Loucy (cell line): ENCODE measurements around the gene CABP4.

Source experiments
- H2AFZ ChIP-seq: fragments of 200-600 bp; sonication (generic); 2 replicates; pipeline ENCODE4 v1.6.0; 2016; ENCODE audit warnings: antibody characterized with exemption, mild to moderate bottlenecking, low read length, moderate library complexity
- H3F3A ChIP-seq: fragments of 200-600 bp; 2 replicates; pipeline ENCODE4 v1.6.0; 2016; ENCODE audit warnings: antibody characterized with exemption, low read depth, mild to moderate bottlenecking
- H3K27me3 ChIP-seq: fragments of 200-600 bp; sonication (generic); 2 replicates; pipeline ENCODE4 v1.6.1; 2014; ENCODE audit warnings: low read length, mild to moderate bottlenecking; ENCODE audit not compliant: insufficient read depth, poor library complexity, severe bottlenecking
- H3K36me3 ChIP-seq: fragments of 200-600 bp; sonication (generic); 2 replicates; pipeline ENCODE4 v1.6.1; 2016; ENCODE audit warnings: low read length; ENCODE audit not compliant: insufficient read depth
- H3K4me1 ChIP-seq: fragments of 200-600 bp; sonication (generic); 2 replicates; pipeline ENCODE4 v1.5.1; 2014; ENCODE audit warnings: low read length, mild to moderate bottlenecking; ENCODE audit not compliant: insufficient read depth, poor library complexity, severe bottlenecking
- H3K4me2 ChIP-seq: fragments of 200-600 bp; sonication (generic); 2 replicates; pipeline ENCODE4 v1.6.0; 2014; ENCODE audit warnings: antibody characterized with exemption, low read length, low read depth, mild to moderate bottlenecking; ENCODE audit not compliant: poor library complexity, severe bottlenecking
- H3K4me3 ChIP-seq: fragments of 200-600 bp; sonication (generic); 2 replicates; pipeline ENCODE4 v1.5.1; 2014; ENCODE audit warnings: low read length, mild to moderate bottlenecking, mixed read lengths; ENCODE audit not compliant: poor library complexity, severe bottlenecking
- H3K79me2 ChIP-seq: fragments of 200-600 bp; sonication (generic); 2 replicates; pipeline ENCODE4 v1.6.1; 2014; ENCODE audit warnings: low read length; ENCODE audit not compliant: insufficient read depth
- H3K9ac ChIP-seq: fragments of 200-600 bp; sonication (generic); 2 replicates; pipeline ENCODE4 v1.6.0; 2014; ENCODE audit warnings: mild to moderate bottlenecking, low read depth, low read length, moderate library complexity; ENCODE audit not compliant: poor library complexity, severe bottlenecking
- H3K9me2 ChIP-seq: fragments of 200-600 bp; sonication (generic); replicated peaks from 2 replicates; pipeline ENCODE4 v1.6.1; 2016; ENCODE audit warnings: low read depth, low read length, mixed read lengths
- H3K9me3 ChIP-seq: fragments of 200-600 bp; sonication (generic); 2 replicates; pipeline ENCODE4 v1.6.1; 2014; ENCODE audit warnings: mild to moderate bottlenecking, antibody characterized with exemption, low read length, low read depth; ENCODE audit not compliant: insufficient read depth
- H4K20me1 ChIP-seq: fragments of 200-600 bp; sonication (generic); 2 replicates; pipeline ENCODE4 v1.6.0; 2014; ENCODE audit warnings: antibody characterized with exemption, low read length, mild to moderate bottlenecking; ENCODE audit not compliant: insufficient read depth, poor library complexity, severe bottlenecking
- CTCF ChIP-seq: fragments of 200-600 bp; sonication (generic); conservative IDR thresholded peaks from 2 replicates; pipeline ENCODE4 v1.5.1; 2014; ENCODE audit warnings: mild to moderate bottlenecking, antibody characterized with exemption, low read length
- EZH2phosphoT487 ChIP-seq: fragments of 200-600 bp; IDR thresholded peaks from 2 replicates; pipeline ENCODE4 v1.6.1; 2018; ENCODE audit warnings: antibody characterized with exemption, mild to moderate bottlenecking, moderate library complexity, borderline replicate concordance

The CABP4 gene

GRCh38 chr11:67434395-67434881, 20.7 kb upstream of the CABP4 start:
- TF ChIP-seq EZH2phosphoT487 (no peak), CTCF (no peak)
- 0 out of 2 replicates have a peak, but pooled peaks cover 4% of the 10 kb centered on the region for H3F3A ChIP-seq
- peaks cover 59% of the 10 kb centered on the region for H4K20me1 ChIP-seq
- no peaks in the 10 kb centered on the region for H3K9me3 ChIP-seq
- peak overlapping the region; percentile 100 for H3K4me3 ChIP-seq
- H2AFZ ChIP-seq = no peak overlapping the region
- H3K9ac ChIP-seq = peak overlapping the region; percentile 100
- no peaks in the 10 kb centered on the region for H3K9me2 ChIP-seq
- peaks cover 54% of the 10 kb centered on the region for H3K4me1 ChIP-seq
- H3K36me3 ChIP-seq = peaks cover 20% of the 10 kb centered on the region; the same call in 1 of the 2 replicates
- no peaks in the 10 kb centered on the region for H3K27me3 ChIP-seq
- H3K79me2 ChIP-seq = peaks cover 96% of the 10 kb centered on the region
- peak overlapping the region; percentile 96 for H3K4me2 ChIP-seq

- H3K9ac ChIP-seq = peak overlapping the region; percentile 100
- peaks cover 98% of the 10 kb centered on the region for H3K79me2 ChIP-seq
- H2AFZ ChIP-seq = no peak overlapping the region
- TF ChIP-seq CTCF (no peak), EZH2phosphoT487 (no peak)
- peak overlapping the region; percentile 96 for H3K4me2 ChIP-seq
- H3K4me1 ChIP-seq = peaks cover 53% of the 10 kb centered on the region
- H3K36me3 ChIP-seq = peaks cover 20% of the 10 kb centered on the region; the same call in 1 of the 2 replicates
- H3K27me3 ChIP-seq = no peaks in the 10 kb centered on the region
- no peaks in the 10 kb centered on the region for H3K9me3 ChIP-seq
- 0 out of 2 replicates have a peak, but pooled peaks cover 4% of the 10 kb centered on the region for H3F3A ChIP-seq
- no peaks in the 10 kb centered on the region for H3K9me2 ChIP-seq
- H3K4me3 ChIP-seq = peak overlapping the region; percentile 100
- peaks cover 55% of the 10 kb centered on the region for H4K20me1 ChIP-seq
Observed at GRCh38 chr11:67435031-67435726, 20.0 kb upstream of the CABP4 start.

GRCh38 chr11:67435727-67436458, 19.3 kb upstream of the CABP4 start:
- Histone ChIP-seq H3K9me2 (no peaks in the 10 kb centered on the region), H3K79me2 (peaks cover 92% of the 10 kb centered on the region), H3K9ac (peak overlapping the region; percentile 100), H3K4me1 (peaks cover 53% of the 10 kb centered on the region), H2AFZ (no peak overlapping the region), H3K27me3 (no peaks in the 10 kb centered on the region), H3K4me3 (peak overlapping the region; percentile 100), H3K36me3 (peaks cover 20% of the 10 kb centered on the region; the same call in 1 of the 2 replicates), H3K9me3 (no peaks in the 10 kb centered on the region), H4K20me1 (peaks cover 50% of the 10 kb centered on the region), H3F3A (0 out of 2 replicates have a peak, but pooled peaks cover 4% of the 10 kb centered on the region), H3K4me2 (peak overlapping the region; percentile 96)
- no peak for TF ChIP-seq CTCF
- TF ChIP-seq EZH2phosphoT487 = no peak
